HG03457 (cell line): ENCODE measurements around the gene ERBB4.
"Not testable (repeated sequence)": the region's sequence is repeated elsewhere in the genome, so short reads cannot be mapped to it uniquely, and the experiment has no call there.

ENCODE experiments used
- ATAC-seq: cut with Tn5 transposase; IDR thresholded peaks from one replicate; pipeline ENCODE4 v1.9.1; 2021; ENCODE audit warnings: moderate number of reproducible peaks; ENCODE audit not compliant: unreplicated experiment

ERBB4 gene

DNA sequence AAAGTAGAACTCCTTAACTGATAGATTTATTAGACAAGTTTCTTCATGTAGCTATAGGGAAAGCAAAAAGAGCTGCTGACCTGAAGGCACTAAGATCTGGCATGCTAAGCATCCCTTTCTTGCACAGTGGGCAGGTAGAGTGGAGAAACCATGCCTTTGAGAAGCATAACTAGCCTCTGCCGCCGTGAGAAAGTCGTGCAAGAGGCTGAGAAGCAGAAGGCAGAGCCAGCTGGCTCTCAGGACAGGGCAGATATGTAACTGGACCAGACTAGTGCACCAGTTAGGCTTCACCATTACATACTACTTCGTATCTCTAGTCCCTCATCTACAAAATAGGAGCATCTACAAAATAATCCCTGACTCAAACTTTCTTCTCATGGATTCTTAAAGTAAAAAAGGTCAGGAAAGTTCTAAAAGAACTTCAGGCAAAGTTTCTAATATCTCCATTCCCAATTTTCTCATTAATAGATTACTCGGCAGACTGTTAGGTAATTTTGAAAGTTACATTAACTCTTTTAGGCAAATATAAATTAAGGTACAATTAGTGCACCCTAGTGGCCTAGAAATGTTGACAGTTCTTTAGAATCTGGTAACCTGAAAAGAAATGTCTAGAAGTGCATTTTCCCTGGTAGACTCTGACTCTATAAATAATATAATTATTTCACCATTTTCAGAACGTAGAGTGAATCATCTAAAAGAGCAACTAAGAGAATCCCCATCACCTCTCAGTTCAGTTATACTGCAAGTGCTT lies 10.3 kb downstream of the ERBB4 start:
- ATAC-seq, result no peak

- ATAC-seq, result no peak
These were observed 12.5 kb downstream of the ERBB4 start for GRCh38 chr2:212526059-212526458.

DNA sequence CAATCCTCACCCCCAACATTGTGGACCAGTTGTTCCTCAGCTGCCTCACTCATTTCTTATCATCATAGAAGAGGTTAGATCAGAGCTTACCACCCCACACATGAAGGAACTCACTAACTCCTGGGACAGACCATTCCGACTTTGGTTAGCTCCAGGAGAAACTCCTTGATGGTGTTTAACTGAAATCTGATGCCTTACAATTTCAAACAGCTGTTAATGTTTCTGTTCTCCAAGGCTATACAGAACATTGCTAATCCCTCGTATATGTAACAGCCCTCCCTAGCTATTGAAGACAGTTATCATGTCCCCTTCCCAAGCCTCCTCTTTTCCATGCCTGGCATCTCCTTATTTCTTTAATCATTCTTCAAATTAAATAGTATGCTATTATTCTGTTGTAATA lies 14.8 kb downstream of the ERBB4 start:
- ATAC-seq, result no peak

GRCh38 chr2:212520340-212520739 lies 18.3 kb downstream of the ERBB4 start:
- no peak for ATAC-seq

DNA sequence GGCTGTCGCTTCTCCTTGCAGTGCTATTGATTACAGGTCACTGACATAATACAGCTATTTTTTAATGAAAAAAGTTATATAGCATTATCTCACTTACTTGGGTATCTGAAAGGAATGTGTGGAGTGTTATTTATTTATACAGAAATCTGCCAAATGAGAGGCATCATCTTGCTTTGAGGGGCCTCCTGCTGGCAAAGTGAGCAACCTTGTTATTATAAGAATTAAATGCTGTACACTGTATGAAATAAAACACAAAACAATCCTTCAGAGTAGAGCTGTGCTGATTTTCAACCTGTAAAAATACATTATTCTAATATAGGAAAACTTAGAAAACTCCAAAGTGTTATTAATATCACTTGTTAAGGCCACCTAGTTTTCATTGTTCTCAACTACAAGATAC lies 20.9 kb downstream of the ERBB4 start:
- ATAC-seq, result no peak

- ATAC-seq, result no peak
These were observed 33.0 kb downstream of the ERBB4 start for GRCh38 chr2:212505586-212505985.

DNA sequence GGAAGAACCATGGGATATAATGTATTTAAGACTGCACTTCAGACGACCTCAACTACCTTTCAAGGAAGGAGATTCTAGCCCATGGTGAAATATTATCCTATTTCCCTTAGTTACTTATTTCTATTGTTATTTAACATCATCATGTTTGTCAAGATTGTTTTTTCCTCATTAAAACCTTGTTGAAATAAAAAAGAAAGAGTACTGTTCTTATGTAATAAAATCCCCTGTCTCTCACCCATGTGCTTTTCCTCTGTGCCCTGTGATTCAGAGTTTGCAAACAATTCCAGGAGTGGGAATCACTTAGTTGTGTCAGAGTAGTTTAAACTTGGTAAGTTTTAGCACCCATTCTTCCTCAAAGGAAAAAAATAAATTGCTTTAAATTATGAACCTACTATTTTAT lies 43.6 kb downstream of the ERBB4 start:
- no peak for ATAC-seq

- no peak for ATAC-seq
These were observed 44.1 kb downstream of the ERBB4 start for GRCh38 chr2:212494418-212495020.

DNA sequence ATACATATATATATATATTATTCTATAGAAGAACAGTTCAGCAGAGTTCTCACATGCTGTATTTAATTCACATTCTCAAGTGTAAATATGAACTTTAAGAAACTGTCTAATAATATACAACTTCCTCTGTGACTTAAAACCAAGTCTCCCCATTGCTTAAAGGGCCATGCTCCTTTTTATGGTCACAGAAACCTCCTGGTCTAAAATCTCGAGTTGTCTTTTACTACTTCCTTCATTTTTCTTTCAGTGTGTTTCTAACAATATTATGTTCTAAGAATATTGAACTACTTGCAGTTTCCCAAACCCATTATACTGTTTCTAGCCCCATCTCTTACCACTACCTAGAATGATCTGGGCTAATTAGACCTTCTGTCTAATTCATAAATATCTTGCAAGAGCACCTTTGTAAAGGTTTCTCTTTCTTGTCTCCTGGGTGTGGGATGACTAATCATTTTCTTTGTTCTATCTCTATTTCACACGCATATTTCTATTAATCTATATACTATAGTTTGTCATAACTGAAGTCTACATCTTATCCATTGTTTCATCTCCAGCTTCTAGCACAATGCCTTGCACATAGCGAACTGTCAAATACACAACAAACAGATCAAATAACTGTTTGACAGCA lies 48.8 kb downstream of the ERBB4 start:
- ATAC-seq, result no peak

DNA sequence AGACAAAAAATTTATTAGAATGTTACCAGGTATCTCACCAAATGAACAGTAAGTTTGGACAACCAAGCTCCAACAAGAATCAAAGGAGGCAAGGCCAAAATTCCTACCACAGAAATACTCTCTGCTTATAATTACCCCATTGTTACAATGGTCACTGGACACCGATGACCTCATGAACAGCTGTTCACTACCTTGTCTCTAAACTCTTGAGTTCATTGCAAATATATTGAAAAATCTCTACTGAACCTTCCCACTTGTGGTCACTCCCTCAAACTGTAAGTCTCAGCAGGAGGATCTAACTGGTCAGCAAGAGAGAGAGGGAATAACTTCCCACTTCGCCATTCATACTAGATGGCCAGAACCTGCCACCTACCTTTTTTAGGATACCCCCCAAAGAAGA lies 50.0 kb downstream of the ERBB4 start:
- ATAC-seq, result no peak

- ATAC-seq, result no peak
These were observed 54.0 kb downstream of the ERBB4 start for GRCh38 chr2:212484563-212485080.

DNA sequence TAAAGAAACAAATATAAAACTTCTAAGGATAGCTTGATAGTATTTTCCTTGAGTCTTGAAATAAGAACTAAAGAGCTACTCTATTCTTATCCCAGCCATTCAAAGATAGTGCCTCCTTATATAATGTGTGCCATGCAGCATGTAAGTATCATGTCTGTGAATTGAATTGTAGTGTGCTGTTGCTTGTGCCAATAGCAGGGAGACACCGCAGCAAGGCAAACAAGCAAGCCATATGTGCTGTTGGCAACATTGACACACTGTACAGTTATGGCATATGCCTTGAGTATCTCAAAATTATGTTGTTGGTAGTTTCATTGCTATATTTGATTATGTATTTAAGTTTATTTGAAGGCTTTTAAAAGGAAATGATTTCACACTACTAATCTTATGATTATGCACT lies 58.2 kb downstream of the ERBB4 start:
- no peak for ATAC-seq

DNA sequence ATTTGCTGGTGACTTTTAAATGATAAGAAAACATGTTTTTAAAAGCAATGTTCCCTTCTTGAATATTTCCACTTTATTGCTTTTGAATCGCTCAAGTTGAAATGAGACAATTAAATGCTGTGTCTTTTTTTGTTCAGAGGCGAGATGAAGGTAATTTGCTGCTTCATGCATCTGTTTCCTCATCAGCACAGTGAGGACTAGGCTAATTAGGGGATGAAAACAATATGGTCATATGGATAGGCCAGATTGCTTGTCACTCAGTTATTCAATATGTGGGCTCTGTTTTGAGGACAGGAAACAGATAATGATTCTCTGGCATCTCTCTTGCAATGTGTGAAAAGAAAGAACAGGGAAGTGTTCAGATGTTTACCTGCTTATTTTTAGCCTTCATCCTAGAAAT lies 61.0 kb downstream of the ERBB4 start:
- no peak for ATAC-seq

GRCh38 chr2:212473211-212473610 lies 65.4 kb downstream of the ERBB4 start:
- ATAC-seq, result no peak

- not testable (repeated sequence) for ATAC-seq
These were observed 71.1 kb downstream of the ERBB4 start for GRCh38 chr2:212467551-212467950.

GRCh38 chr2:212465456-212465855 lies 73.1 kb downstream of the ERBB4 start:
- ATAC-seq, result no peak

DNA sequence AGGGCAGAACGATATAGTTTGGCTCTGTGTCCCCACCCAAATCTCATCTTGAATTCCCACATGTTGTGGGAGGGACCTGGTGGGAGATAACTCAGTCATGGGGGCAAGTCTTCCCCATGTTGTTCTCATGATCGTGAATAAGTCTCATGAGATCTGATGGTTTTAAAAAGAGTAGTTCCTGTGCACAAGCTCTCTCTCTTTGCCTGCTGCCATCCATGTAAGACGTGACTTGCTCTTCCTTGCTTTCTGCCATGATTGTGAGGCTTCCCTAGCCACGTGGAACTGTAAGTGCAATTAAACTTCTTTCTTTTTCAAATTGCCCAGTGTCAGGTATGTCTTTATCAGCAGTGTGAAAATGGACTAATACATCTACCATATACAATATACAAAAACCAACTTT lies 76.9 kb downstream of the ERBB4 start:
- ATAC-seq, result not testable (repeated sequence)

DNA sequence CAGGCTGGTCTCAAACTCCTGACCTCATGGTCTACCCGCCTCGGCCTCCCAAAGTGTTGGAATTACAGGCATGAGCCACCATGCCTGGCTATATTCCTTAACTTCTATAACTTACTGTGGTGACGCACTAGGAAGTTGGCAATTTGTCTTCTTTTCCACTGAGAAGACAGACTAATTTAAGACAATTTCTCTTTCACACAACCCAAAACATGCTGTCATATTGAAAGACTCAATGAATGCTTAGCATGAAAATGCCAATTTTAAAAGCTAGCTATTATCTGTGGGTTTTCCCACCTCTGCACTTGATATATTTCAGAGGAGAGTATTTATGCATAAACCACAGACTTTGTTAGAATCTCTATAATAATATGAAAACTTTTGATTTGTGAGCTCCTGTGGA lies 84.5 kb downstream of the ERBB4 start:
- no peak for ATAC-seq

GRCh38 chr2:212451786-212452231 lies 86.8 kb downstream of the ERBB4 start:
- ATAC-seq, result no peak

DNA sequence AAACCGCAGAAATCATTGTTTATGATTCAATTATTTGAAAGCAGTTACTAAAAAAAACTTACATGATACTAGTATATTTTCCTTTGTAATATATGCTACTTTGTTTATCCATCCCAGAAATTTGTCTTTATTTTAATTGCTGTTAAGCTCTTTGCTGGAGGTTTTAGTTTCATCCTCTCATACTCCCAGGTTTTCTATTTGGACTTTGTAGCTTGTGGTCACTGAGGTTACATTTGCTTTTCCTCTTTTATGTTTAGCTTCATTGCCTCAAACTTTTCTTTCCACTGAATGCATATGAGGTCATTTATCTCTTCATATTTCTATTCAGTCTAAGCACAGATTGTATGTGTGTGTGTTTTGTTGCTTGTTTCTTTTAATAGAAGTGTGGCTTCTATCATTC lies 89.9 kb downstream of the ERBB4 start:
- ATAC-seq, result no peak

DNA sequence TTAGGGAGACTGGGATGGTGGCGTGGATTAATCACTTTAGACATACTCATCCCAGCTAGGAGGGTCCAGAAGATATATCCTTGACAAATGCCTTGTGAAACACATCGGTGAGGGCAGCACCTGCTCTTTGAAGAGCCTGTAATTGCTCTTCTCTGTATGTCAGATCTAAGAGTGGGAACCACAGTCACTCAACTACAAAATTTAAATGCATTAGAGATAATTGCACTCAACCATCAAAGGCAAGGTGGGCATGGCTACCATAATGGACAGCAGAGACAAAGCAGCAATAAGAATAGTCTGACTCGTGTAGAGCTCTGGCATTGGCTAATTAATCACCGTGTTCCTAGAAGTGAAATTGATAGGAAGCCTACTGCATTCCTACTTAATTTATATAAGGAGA lies 96.8 kb downstream of the ERBB4 start:
- ATAC-seq, result no peak

DNA sequence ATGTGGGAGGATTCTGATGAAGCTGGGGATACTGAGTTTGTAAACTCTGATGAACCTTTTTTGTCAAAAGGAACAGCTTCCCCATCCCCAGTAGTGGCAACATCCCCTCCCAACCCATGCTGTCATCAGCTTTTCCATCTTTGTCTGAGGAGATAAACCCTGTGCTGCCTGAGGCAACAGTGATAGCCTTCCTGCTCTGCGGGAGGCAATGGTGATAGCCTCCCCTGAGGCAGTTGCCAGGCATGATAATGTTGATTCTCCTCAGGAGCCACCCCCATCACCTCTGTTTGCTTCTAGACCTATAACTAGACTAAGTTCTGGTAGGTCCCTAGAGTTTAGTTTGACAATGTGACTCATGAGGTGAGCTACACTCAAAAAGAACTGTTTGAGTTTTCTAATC lies 97.5 kb downstream of the ERBB4 start:
- no peak for ATAC-seq
